Measurements from ENCODE around the gene SEPSECS. TPM values are rescaled to one million over a fixed set of nuclear protein-coding genes. Genes with fewer than 3 reads are reported as not detected.

SEPSECS gene
- total RNA-seq (2014; rRNA removed; shearing (Covaris generic)) (4.7 and 8.4 TPM in 2 replicates), polyA plus RNA-seq (2016; fragmentation: Nextera tagmentation; extraction: Ambion mirVana) (1.2 and 2.3 TPM in 2 replicates)
- long read RNA-seq, full-length matches to known transcripts = 1 of 1 reads
- long read RNA-seq, partial matches to known transcripts = 0 of 1 reads
- long read RNA-seq, other reads (novel, unspliced or antisense) = 0 of 1 reads

- H3K4me2 ChIP-seq = peak within 1 kb of the TSS; percentile 82
- Mint-ChIP-seq H3K36me3 (ENCODE audit: low read depth) (no peaks in the 10 kb centered on the region), H3K27ac (peak within 1 kb of the TSS; percentile 84), H3K4me1 (peaks cover 19% of the 10 kb centered on the region), H3K27me3 (ENCODE audit: insufficient read depth, low read depth, poor library complexity) (peaks cover 13% of the 10 kb centered on the region), H3K4me3 (peak within 1 kb of the TSS; percentile 86), H3K9me3 (no peaks in the 10 kb centered on the region)
- peak within 1 kb of the TSS; percentile 80; the same call in 1 of the 2 replicates for H2AFZ ChIP-seq
- no peaks in the 10 kb centered on the region; the same call in 1 of the 2 replicates for H3F3A ChIP-seq (replicated peaks; ENCODE audit: low read depth)
- H3K27me3 ChIP-seq (ENCODE audit: insufficient read depth) = no peaks in the 10 kb centered on the region
- H3K4me3 ChIP-seq = peak within 1 kb of the TSS; percentile 67
- peak; percentile 83 for ATAC-seq
- no peaks in the 10 kb centered on the region for H4K20me1 ChIP-seq (replicated peaks; ENCODE audit: insufficient read depth)
- peak within 1 kb of the TSS; percentile 84 for H3K27ac ChIP-seq (ENCODE audit: low read depth)
- no peaks in the 10 kb centered on the region for H3K79me2 ChIP-seq (replicated peaks; ENCODE audit: insufficient read depth)
- H3K4me1 ChIP-seq (ENCODE audit: insufficient read depth) = no peaks in the 10 kb centered on the region; the same call in 1 of the 2 replicates
- H3K36me3 ChIP-seq (ENCODE audit: insufficient read depth) = no peaks in the 10 kb centered on the region
- peak; percentile 95 for DNase-seq (ENCODE audit: low spot score)
- H3K9me2 ChIP-seq (ENCODE audit: insufficient read depth) = no peaks in the 10 kb centered on the region
- TF ChIP-seq JUNB (IDR thresholded peaks at IDR 0.05; ENCODE audit: unreplicated experiment) (no peak), ZNF331 (CRISPR knock-in tag; IDR thresholded peaks at IDR 0.05; ENCODE audit: low read depth) (no peak), EZH2 (IDR thresholded peaks at IDR 0.05; ENCODE audit: low read depth, unreplicated experiment) (no peak), POLR2AphosphoS5 (IDR thresholded peaks at IDR 0.05; ENCODE audit: low read depth) (peak; percentile 81), CTCF (conservative IDR thresholded peaks at IDR 0.05; ENCODE audit: low read depth in 2 of 2) (no peak), CREB1 (CRISPR knock-in tag; IDR thresholded peaks at IDR 0.05; ENCODE audit: low read depth) (peak; percentile 59), ZNF114 (CRISPR knock-in tag; IDR thresholded peaks at IDR 0.05) (no peak), NANOG (IDR thresholded peaks at IDR 0.05; ENCODE audit: borderline replicate concordance) (no peak), STAT1 (IDR thresholded peaks at IDR 0.05; ENCODE audit: unreplicated experiment) (no peak)
- TF ChIP-seq, protein P1, sequence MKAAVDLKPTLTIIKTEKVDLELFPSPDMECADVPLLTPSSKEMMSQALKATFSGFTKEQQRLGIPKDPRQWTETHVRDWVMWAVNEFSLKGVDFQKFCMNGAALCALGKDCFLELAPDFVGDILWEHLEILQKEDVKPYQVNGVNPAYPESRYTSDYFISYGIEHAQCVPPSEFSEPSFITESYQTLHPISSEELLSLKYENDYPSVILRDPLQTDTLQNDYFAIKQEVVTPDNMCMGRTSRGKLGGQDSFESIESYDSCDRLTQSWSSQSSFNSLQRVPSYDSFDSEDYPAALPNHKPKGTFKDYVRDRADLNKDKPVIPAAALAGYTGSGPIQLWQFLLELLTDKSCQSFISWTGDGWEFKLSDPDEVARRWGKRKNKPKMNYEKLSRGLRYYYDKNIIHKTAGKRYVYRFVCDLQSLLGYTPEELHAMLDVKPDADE (IDR thresholded peaks at IDR 0.05) = peak; percentile 22; the same call in 1 of the 2 replicates
Observed at GRCh38 chr4:25159837-25160713, at the start of gene SEPSECS. Gene SEPSECS, minus strand, starts transcription at chr4:25160449. Its CDS starts 80 bp downstream, at chr4:25160369.

- Mint-ChIP-seq H3K4me1 (peaks cover 19% of the 10 kb centered on the region), H3K9me3 (peaks cover 13% of the 10 kb centered on the region; the same call in 2 of the 3 replicates), H3K4me3 (no peak overlapping the region), H3K27me3 (ENCODE audit: insufficient read depth, low read depth, poor library complexity) (peaks cover 1% of the 10 kb centered on the region), H3K36me3 (ENCODE audit: low read depth) (peaks cover 10% of the 10 kb centered on the region), H3K27ac (peak overlapping the region; percentile 65; the same call in 1 of the 2 replicates)
- Histone ChIP-seq H3K36me3 (ENCODE audit: insufficient read depth) (0 out of 2 replicates have a peak, but pooled peaks cover 3% of the 10 kb centered on the region), H3F3A (replicated peaks; ENCODE audit: low read depth) (no peaks in the 10 kb centered on the region), H3K4me1 (ENCODE audit: insufficient read depth) (peaks cover 19% of the 10 kb centered on the region), H3K9me2 (ENCODE audit: insufficient read depth) (peaks cover 36% of the 10 kb centered on the region), H3K79me2 (replicated peaks; ENCODE audit: insufficient read depth) (no peaks in the 10 kb centered on the region), H4K20me1 (replicated peaks; ENCODE audit: insufficient read depth) (no peaks in the 10 kb centered on the region), H2AFZ (no peak overlapping the region), H3K4me3 (no peak overlapping the region), H3K4me2 (peak overlapping the region; percentile 11; the same call in 1 of the 2 replicates), H3K27ac (ENCODE audit: low read depth) (peak overlapping the region; percentile 12; the same call in 1 of the 2 replicates), H3K27me3 (ENCODE audit: insufficient read depth) (no peaks in the 10 kb centered on the region)
- ATAC-seq (peak; percentile 91), DNase-seq (ENCODE audit: low spot score) (peak; percentile 79)
- no peak for TF ChIP-seq POLR2AphosphoS5 (IDR thresholded peaks at IDR 0.05; ENCODE audit: low read depth)
- no peak for TF ChIP-seq CREB1 (CRISPR knock-in tag; IDR thresholded peaks at IDR 0.05; ENCODE audit: low read depth)
Observed at GRCh38 chr4:25209702-25210101, 49.5 kb upstream of the SEPSECS start.
